ENCODE data around the gene RIMBP3C. TPM values are rescaled to one million over a fixed set of nuclear protein-coding genes. Genes with fewer than 3 reads are reported as not detected.
"Not testable (repeated sequence)": the region's sequence is repeated elsewhere in the genome, so short reads cannot be mapped to it uniquely, and the experiment has no call there.

RIMBP3C gene
- 0.13 and 0.35 TPM in 2 replicates for total RNA-seq (2014; rRNA removed; shearing (Covaris generic))
- 0.20 and 0.26 TPM in 2 replicates for polyA plus RNA-seq (2015; cell fraction: cytosol; rRNA removed)
- polyA plus RNA-seq (2015; cell fraction: nucleus; rRNA removed), result 0.15 and 0.66 TPM in 2 replicates

DNA sequence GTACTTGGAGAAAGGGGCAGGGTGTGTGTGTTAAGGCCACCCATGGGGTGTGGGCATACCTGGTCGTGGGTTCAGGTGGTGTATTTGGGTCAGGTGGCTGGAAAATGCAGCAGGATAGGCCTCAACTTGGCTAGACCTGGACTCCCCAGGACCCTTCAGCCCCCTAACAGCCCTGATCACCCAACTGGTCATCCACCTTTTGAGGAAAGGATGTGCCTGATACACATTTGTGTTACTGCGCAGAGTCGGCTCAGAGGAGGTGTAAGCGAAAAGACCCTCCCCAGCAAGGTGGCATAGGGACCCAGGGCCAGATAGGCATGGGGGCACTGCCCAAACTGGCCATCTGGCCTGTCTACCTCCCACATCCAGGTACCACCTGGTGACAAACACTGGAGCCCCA, at the start of gene RIMBP3C:
TSS of gene RIMBP3C (minus strand) at position 101 of the 400 bp plus-strand sequence. CDS start 485 bp downstream, outside the sequence.
- DNase-seq (ENCODE audit: low read depth), result not testable (repeated sequence)

DNA sequence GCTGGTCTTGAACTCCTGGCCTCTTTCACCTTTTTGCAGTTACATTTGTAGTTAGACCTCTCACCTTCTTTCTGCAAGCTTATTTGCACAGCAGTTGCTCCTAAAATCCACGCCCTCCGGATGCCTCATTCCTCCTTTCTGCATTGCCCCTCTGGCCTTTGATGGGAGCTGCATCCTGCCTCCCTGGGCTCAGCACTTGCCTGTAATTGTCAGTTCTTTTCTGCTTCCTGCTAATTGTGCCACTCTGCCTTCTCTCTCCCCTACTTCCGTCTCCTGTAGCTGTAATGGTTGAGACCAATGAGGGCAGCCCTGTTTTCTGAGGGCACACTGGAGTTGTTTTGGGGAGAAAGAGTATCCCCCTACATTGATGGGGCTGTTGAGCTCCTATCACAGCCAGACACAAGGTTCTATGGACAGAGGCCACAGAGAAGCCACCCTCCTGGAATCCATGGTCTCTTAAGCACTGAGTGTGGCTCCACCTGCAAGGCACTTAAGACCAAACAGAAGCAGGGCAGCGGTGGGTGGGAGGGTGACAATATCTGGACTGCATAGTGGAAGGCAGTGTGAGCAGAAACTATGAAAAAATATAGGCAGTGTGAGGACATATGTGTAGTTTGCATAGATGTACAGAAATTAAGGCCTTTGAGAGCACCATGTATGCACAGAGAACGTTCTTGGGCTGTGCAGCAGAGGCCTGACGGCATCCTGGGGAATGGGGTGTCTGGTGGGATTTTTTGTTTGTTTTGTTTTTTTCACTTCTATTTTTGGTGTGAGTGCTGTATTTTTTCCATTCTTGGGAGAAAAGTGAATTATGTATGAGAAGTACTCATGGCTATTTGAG, 48.0 kb upstream of the RIMBP3C start:
- no peak for DNase-seq (ENCODE audit: low read depth)

GRCh38 chr22:21598302-21598701, 47.0 kb upstream of the RIMBP3C start:
- no peak for DNase-seq (ENCODE audit: low read depth)

GRCh38 chr22:21596356-21597135, 45.3 kb upstream of the RIMBP3C start:
- not testable (repeated sequence) for DNase-seq (ENCODE audit: low read depth)

DNA sequence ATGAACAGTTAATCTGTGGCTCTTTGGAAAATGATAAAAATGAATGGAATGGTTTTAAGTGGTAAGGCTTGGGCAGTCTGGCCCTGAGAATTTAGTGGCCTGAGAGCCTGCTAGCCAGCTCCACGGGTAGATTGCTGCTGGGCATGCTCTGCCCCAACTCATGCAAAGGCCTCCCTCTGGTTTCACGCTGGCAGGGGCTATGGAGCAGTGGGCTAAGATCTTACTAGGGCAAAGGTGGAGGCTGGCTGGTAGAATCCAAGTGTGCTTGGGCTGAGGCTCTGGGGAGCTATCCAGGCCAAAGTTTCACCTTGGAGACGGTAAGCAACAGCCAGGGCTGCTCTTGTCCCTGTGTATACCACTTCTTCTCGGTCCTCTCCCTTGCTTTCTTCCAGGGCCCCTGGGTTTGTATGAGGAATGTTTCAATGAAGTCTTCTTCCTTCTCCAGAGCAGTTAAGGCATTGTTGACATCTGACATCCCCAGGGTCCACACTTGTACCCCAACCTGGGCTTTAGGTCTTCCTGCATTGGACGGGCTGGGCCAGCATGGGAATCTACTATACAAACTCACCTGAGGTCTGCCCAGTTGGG, 43.7 kb upstream of the RIMBP3C start:
- DNase-seq (ENCODE audit: low read depth), result no peak

GRCh38 chr22:21593406-21594232, 42.4 kb upstream of the RIMBP3C start:
- no peak for DNase-seq (ENCODE audit: low read depth)

DNA sequence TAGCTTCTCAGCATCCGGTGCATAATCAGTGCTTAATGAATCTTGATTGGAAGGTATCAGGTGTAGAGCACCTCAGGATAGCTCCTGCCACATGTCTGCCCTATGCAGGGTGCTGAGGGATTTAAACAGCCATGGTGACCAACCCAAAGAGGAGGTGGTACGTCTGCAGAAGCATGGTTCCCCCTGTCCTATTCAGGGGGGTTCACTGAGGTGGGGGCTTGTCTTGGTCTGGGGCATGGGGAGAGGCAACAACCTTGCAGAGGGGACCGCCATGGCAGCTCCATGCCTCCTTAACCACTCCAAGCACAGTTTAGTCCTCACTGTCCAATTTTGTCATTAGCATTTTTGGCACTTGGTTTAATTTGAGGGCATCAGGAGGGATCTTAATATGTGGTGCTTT, 41.2 kb upstream of the RIMBP3C start:
- no peak for DNase-seq (ENCODE audit: low read depth)

- no peak for DNase-seq (ENCODE audit: low read depth)
These were observed 40.4 kb upstream of the RIMBP3C start for GRCh38 chr22:21591695-21592094.

DNA sequence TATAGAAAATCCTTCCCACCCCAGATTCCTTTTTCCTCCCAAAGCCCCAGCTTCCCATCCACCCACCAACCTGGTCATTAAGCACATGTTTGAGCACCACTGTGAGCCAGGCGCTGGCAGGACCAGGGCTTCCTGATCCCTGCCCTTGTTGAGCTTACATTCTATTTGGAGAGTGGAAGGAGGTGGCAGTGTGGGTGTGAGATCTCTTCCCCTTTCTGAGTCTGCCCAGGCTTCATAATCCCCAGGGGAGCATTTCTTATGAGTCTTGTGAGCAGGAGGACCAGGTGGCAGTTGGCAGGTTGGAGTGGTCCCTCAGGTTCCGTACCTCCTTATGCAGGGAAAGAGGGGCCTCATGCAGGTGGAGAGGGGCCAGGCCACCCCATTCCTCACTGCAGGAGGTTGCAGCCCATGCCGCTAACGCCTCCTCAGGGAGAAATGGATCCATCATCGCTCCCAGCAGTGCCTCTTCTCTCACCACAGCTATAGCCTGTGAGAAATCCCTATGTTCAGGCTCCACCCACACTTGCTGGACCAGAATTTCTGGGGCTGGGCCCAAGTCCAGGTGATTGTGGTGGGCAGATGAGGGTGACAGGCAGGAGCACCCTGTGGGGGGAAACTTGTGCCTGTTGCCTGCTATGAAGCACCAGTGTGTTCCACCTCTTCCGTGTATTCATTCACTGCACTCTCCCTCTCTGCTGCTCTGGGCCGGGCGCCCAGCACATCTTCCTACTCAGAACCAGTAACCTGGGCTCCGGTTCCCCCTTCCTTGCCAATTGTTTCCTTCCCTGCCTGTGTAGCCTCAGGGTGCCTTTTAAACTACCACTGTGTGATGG, 39.8 kb upstream of the RIMBP3C start:
- DNase-seq (ENCODE audit: low read depth), result no peak

GRCh38 chr22:21589396-21589795, 38.1 kb upstream of the RIMBP3C start:
- no peak for DNase-seq (ENCODE audit: low read depth)

GRCh38 chr22:21587803-21588611, 36.7 kb upstream of the RIMBP3C start:
- no peak for DNase-seq (ENCODE audit: low read depth)

DNA sequence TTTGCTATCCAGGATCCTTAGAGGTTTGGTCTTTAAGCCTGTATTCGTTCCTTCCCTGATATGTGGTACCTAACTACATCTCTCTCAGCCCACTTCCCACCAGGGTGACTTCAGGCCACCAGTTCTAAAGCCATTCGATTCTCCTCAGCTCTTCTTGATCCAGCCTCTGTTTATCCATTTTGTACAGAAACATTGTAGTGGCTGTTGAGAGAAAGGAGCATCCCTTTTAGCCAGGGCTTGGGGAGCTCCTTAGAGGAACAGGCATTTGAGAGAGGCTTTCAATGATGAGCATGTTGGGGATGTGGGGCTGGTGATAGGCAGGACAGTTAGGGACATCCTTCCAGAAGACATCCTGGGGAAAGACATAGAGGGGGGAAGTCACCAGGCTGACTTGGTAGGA, 34.1 kb upstream of the RIMBP3C start:
- DNase-seq (ENCODE audit: low read depth), result no peak

DNA sequence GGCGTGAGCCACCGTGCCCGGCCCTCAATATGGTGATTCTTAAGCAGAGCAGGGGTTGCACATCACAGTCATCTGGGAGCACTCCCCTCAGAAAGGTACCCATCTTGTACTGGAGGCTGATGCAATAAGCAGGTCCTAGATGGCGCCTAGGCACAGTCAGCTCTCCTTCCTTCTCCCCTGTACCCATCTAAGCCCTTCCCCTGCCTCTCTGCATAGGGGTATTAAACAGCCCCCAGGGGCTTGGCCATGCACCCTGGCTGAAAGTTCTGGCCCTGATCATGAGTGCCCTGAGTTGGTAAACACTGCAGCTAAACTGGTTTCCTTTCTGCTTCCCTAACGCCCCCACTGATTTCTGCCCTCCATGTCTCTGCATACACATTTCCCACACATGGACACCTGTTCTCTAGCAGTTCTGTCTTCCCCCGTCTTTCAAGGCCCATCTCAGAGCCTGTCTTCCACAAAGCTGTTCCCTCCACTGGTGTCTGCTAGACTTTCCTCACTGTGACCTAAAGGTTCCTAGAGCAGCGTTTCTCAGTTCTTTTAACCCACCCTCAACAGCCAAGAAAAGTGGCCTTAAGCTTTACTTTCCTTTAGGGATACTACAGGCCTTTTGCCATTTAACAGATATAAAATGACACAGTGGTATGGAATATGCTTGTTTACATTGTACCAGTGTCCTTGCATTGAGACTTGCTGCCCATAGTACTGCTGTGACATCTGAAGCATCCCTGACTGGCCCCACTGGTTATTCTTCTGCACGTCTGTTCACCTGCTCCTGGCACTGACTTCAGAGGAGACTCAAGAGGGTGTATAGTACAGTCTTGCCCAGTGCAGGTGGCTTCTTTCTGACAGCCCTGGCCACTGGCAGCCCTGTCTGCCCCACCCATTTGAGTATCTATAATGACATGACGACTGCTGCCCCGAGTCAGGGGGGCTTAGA, 31.8 kb upstream of the RIMBP3C start:
- DNase-seq (ENCODE audit: low read depth), result no peak

- not testable (repeated sequence) for DNase-seq (ENCODE audit: low read depth)
These were observed 29.9 kb upstream of the RIMBP3C start for GRCh38 chr22:21581009-21581713.

DNA sequence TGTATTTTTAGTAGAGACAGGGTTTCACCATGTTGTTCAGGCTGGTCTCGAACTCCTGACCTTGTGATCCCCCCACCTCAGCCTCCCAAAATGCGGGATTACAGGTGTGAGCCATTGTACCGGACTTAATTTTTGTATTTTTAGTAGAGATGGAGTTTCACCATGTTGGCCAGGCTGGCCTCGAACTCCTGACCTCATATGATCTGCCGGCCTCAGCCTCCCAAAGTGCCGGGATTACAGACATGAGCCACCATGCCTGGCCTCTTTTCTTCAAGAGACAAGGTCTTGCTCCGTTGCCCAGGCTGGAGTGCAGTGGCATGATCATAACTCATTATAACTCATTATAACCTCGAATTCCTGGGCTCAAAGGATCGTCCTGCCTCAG, 29.4 kb upstream of the RIMBP3C start:
- not testable (repeated sequence) for DNase-seq (ENCODE audit: low read depth)

DNA sequence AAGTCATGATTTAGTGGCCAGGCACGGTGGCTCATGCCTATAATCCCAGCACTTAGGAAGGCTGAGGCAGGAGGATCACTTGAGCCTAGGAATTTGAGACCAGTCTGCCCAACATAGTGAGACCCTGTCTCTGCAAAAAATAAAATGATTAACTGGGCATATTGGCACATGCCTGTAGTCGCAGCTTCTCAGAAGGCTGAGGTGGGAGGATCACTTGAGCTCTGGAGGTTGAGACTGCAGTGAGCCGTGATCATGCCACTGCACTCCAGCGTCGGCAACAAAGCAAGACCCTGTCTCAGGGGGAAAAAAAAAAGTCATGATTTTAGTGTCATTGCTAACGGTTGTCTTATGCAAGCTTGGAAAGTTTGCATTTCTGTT, 28.2 kb upstream of the RIMBP3C start:
- no peak for DNase-seq (ENCODE audit: low read depth)

- DNase-seq (ENCODE audit: low read depth), result no peak
These were observed 22.7 kb upstream of the RIMBP3C start for GRCh38 chr22:21573750-21574494.

All from HT1080 (cell line).